ENCODE data around the gene PRUNE2.

The PRUNE2 gene

DNA sequence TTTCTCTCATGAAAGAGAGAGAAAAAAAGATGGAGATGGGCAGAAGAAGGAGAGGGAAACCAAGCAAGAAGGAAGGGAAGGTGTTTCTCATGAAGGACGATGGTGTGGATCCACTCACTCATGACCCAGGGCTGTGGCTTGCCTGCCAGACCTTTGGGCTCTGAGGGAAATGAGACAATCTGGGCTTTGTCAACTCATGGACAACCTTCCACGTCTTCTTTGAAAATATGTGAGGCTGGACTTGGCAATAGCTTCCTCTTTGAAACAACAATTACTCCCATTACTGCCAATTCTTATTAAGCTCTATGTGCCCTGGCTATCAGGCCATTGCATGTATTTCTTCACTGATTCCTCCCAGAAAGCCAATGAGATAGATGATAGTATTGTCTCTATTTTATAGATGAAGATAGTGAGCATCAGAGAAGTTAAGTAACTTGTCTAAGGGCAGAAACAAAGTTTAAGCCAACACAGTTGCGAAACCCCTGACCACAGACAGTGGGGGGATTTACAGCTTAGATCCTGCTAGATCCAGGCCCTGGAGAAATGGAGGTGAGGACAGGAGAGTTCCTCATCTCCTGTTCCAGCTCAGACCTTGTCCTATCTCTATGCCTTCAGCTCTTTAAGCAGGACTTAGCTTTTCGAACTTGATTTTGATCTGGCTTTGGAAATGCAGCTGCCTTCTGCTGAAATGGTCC is 314.5 kb downstream of the PRUNE2 start:
- DNase-seq = no peak

DNA sequence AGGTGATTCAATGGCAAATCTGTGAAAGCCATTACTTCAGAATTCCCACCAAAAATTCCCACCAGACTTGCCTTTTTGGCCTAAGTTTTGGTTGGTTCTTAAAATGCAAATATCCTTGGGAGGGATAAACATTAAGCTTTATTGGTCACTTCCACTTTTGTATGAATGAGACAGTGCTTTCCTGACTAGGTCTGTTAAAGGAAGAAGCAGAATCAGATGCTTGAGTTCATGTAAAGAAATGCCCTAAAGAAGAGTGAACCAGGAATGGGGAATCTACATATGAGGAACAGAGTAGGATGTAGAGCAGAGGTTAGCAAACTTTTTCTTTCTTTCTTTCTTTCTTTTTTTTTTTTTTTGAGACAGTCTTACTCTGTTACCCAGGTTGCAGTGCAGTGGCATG is 317.6 kb downstream of the PRUNE2 start:
- DNase-seq = no peak

DNA sequence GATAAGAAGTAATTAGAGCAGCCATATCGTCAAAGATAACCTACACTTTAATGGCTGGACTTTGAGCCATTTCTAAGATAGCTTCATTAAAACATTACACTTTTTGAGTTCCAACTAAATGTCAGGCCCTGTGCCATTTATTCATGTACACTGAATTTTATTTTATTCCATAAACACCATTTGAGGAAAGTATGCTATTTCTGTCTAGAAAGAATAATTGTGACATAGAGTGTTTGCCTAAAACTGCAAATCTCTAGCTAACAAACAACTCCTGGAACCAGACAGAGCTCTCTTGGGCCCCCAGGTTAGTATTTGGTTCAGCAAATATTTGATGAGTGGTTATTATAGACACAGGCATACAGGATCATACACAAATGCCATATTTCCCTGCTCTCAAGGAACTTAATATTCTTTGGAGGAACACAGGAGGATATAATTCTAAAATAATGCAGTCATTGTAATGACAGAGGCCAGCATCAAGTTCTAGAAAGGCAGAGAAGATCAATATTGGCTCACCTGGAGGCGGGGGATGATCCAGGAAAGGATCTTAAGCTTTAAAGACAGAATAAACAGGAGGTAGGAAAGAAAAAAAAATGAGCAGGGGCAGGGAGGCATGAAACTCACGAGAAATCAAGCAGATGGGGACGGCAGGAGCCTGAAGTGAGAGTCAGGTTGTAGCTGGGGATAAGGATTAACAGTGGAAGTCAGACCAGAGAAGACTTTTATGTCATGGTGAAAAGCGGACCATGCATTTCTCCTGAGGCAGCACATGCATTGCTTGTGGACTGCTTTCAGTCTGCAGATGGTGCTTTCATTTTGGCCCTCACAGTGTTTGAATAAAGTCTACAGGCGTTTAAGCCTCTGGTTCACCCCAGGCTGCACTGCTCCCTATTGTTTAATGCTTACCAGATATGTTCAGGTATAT is 319.3 kb downstream of the PRUNE2 start:
- peak; percentile 17 to 57 for DNase-seq

DNA sequence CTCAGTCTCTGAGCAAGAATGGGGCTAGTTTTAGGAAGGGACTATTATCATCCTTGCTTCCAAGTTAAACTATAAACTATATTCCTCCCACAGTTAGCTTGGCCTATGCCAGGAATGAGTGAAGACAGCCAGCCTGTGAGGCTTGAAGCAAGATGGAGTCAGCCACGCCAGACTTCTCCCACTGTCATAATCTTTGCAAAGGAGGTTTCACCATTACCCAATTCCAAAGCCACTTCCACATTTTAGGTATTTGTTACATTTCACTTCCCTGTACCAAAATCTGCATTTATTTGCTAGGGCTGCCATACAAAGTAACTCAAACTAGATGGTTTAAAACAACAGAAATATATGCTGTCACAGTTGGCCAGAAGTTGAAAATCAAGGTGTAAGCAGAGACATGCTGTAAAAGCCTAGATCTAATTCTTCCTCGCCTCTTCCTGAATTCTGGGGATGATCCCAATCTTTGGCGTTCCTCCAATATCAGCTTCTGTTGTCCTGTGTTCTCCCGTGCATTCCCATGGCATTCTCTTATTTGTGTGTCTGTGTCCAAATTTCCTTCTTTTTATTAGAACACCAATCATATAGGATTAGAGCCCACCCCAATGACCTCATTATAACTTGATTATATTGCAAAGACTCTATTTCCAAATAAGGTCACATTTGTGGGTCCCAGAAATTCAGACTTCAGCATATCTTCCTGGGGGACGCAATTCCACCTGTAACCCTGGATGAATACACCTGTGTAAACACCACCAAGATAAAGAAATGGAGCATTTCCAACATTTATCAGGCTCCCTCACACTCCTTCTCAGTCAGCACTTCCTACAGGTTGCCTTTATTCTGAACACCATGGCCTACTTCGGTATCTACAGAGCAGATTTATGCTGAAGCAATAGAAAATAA is 320.2 kb downstream of the PRUNE2 start:
- DNase-seq = no peak

DNA sequence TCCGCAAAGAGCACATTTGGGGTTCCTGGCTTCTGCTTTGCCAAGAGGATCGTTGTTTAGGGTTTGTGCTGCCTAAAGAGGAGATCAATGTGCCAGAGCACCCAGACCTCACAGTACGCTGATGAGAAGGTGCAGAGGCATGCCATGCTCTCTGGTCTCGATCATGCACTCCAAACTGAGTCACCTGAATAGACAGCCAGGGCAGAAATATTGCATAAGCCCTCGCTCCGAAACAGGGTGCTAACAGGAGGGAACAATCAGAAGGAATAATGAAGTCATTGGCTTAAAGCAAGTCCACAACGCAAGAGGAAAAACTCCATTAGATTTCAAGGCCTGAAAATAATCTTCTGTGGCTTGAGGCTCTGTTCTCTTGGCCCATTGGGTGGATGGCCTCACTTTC is 322.7 kb downstream of the PRUNE2 start:
- DNase-seq = no peak

DNA sequence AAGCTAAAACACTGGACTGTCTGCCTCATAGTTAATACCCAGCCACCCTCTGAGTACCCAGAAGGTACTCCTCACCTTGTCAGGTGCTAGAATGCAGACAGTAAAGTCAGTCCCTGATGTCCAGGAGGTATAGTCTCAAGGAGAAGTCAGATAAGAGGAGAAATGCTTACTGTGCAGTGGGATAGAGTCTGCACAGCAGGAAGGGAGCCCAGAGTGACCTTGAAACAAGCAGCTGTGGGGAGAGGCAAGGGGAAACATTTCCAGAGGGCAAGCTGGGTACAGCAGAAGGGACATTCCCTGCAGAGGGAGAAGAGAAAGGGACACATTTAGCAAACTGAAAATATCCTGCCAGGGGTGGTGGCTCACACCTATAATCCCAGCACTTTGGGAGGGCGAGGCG is 324.2 kb downstream of the PRUNE2 start:
- no peak for DNase-seq

DNA sequence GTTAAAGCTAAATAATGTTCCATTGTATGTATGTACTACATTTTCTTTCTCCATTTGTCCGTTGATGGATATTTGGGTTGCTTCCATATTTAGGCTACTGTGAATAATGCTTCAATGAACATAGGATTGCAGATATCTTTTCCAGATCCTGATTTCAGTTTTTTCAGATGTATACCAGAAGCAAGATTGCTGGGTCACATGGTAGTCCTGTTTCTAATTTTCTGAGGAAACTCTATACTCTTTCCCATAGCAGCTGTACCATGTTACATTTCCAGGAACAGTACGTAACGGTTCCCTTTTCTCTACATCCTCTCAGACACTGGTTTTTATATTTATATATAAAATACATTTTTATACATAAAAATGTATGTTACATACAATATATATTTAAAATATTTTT is 325.1 kb downstream of the PRUNE2 start:
- no peak for DNase-seq

DNA sequence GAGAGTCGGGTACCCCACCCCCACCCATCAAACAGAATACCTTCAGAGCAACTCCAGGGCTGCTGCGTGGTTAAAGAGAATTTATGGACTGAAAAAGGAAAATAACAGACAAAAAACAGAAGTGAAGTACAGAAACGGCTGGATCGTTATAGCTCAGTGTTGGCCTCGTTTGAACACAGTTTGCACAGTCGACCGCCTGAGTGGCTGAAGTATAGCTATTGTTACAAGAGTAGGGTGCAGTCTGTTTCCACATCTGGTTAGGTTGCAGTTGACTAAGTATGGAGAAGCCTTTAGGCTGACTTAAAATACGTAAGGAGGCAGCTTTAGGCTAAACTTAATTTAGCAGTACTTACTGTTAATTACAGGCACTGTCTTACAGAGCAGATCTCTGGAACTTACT is 325.7 kb downstream of the PRUNE2 start:
- DNase-seq = no peak

DNA sequence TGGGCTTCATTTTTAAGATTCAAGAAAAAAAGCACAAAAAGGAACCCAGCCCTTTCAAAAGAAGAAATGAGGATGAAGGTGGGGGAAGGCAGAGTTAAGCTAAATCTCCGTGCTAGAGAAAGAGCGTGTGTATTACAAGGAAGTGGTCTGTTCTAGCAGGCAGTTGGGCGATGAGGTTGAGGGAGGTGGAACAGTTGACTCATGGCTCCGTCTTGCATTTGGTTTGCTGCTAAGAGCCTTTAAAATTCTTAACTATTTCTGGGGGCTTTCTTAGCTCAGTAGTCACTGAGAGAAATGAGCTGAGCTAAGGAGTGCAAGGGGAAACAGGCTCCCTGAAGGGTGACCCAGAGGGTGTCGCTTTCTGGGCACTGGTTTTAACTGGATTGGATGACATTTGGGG is 329.6 kb downstream of the PRUNE2 start:
- DNase-seq = no peak

DNA sequence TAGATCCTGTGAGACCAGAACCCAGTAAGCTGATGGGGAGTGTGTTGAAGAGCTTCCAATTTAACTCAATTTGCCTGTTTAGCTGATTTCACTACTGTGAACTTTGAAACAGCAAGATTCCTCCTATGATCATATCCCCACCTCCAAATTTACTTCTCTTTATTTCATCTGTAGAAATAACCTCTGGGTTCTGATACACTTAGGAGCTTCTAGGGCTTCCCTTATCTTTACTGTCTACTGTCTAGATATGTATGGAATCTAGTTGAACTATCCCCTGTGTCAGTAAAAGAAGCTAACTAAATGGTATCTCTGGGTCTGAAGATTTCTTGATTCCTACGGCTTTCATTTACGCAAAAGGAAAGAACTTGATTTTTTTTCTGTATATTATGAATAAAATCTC is 330.2 kb downstream of the PRUNE2 start:
- no peak for DNase-seq

DNA sequence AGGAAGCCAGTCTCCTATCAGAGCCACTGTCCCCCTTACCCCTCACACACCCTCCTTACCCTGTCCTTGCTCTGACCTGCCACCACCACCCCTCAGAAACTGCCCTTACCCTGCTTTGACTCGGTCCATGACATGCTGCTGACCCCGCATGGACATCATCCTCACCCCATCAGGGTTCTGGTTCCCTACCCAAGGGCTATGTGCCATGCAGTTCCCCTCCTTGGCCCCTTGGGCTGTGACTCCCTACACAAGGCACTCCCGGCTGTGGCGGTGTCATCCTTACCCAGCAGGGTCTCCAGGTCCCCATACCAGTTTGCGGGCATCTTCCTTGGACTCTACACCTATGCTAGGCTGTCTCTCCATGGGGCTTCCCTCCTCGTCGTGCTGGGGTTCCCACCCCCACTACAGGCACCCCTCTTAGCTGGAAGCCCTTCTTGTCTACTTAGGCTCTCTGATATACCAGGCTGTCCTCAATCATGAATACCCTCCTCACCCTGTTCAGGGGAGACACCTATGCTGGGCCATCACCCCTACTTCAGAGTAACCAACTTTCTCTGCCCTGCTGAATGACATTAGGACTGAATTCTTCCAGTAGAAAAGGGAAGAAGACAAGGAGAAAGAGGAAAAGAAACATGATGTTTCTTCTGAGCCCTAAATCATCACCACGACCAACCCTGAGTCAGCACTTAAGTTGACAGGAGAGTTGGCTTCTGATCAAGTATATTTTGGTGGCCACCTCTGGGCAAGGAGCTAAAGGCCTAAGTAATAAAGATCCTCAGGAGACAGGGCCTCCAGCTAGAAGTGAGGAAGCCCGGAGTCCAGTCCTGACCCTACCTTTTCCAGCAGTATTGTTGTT is 331.8 kb downstream of the PRUNE2 start:
- no peak for DNase-seq

DNA sequence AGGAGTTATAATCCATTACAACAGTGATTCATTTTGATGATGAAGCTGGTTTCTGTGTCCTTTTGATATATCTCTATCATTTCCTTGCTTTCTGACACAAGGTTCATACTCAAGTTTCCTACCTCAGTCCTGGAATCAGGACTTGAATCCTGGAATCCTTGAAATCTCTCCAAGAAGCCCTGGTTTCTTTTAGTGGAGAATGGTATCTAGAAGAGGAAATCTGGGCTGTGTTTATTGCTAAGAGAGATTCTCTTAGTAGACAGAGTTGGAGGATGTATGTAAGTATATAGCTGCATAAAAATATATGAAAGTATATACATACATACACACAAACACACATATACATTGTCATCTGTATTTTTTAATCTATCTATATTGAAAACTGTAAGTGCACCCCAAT is 332.5 kb downstream of the PRUNE2 start:
- no peak for DNase-seq

DNA sequence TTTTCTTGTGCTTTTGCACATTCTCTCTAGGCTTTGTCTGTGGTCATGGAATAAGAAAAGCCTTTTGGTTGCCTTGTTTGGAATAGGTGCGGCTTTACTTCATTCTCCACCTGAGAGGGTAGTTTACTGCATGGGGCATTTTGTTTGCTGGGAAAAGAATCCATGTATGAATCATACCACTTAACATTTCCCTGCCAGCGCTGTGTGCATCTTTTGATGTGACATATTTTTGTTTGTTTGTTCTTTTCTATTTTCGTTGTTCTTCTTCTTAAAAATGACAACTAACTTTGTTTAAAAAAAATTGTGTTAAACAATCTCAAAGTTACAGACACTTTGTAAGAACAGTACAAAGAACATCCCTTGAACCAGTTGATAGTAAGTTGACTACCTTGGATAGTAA is 333.8 kb downstream of the PRUNE2 start:
- no peak for DNase-seq

DNA sequence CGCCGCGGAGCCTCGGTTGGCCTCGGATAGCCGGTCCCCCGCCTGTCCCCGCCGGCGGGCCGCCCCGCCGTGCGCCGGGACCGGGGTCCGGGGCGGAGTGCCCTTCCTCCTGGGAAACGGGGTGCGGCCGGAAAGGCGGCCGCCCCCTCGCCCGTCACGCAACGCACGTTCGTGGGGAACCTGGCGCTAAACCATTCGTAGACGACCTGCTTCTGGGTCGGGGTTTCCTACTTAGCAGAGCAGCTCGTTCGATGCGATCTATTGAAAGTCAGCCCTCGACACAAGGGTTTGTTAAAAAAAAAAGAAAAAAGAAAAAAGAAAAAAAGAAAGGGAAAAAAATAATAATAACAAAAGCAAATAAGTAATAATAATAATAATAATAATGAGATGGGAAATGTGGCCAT is 334.2 kb downstream of the PRUNE2 start:
- DNase-seq = no peak

DNA sequence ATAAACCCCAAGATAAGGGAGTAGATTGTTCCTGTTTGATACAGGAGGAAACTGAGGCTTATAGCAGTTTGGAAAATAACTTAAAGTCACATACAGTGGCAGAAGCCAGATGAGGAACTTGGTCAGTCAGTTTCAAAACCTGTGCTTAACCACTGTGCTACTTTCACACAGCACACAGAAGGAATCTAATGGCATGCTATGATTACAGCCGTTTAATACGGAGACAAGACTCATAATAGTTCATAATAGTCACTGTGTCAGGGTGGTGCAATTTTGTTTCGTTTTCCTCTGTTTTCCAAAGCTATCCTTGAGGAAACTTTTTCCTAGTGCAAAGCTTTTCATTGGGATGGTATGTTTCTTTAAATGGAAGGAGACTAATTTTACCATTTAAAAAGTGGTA is 334.6 kb downstream of the PRUNE2 start:
- DNase-seq = no peak

DNA sequence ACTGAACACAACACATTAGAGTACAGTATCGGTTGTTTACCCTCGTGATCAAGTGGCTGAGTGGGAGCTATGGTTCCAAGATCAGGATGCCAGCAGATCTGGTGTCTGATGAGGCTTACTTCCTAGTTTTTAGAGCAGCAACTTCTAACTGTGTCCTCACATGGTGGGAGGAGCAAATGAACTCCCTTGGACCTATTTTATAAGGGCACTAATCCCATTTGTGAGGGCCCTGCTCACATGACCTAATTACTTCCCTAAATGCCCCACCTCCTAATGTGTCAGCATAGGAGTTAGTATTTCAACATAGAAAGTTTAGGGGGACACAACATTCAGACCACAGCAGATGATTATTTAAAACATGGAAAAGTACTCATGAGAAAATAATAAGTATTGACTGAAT is 335.1 kb downstream of the PRUNE2 start:
- no peak for DNase-seq

DNA sequence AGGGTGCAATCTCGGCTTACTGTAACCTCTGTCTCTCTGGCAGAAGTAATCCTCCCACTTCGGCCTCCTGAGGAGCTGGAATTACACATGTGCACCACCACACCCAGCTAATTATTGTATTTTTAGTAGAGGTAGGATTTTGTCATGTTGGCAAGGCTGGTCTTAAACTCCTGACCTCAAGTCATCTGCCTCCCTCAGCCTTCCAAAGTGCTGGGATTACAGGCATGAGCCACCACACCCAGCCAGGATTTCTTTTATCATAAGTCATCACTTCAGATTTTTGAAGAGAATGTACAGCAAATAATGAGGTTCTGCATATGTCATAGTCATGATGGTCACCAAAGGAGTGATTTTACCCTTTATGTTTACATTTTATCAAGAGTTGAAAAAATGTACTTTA is 338.8 kb downstream of the PRUNE2 start:
- DNase-seq = no peak

DNA sequence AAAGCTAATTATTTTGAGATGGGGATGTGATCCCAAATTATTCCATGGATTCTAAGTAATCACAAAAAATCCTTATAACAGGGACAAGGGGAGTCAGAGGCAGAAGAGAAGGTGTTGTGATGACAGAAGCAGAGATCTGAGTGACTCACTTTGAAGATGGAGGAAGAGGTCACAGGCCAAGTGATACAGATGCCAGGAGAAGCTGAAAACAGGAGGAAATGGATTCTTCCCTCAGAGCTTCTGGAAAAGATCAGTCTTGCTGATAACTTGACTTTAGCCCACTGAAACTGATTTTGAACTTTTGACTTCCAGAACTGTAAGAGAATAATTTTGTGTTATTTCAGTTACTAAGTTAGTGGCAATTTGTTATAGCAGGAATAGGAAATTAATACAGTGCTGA is 341.6 kb downstream of the PRUNE2 start:
- no peak for DNase-seq

DNA sequence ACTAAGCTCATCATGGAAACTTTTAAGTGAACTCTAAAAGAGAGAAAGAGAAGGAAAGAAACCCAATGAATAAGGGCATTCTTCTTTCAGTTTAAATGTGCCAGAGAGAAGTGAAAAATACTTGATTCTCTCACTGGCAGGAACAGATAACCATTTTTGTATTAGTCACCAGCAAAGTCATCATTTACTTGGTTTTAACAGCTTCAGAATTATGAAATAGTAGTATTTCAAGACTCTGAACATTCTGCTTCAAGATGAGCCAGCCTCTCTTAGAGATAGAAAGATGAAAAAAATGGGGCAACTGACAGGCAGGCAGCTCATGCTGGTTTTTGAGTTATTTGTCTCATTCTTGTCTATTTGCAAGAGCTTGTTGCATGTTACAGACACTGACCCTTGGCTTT is 343.4 kb downstream of the PRUNE2 start:
- no peak for DNase-seq

DNA sequence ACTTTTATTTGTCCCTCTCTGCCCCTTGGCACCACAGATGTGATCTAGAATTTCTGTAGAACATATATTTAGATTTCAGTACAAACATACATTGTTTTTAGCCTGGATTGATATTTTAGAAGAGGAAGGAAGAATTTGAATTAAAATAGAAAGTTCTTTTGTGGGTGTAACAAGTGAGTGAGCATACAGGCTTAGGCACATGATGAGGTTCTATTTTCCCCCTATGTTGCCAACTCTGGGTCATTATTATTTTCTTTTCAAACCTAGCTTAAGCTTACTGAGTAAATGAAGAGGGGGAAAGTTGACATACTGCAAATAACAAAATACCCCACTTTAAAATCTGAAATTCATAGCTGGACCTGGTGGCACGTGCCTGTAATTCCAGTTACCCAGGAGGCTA is 344.0 kb downstream of the PRUNE2 start:
- DNase-seq = no peak
